Stomach (tissue), 4 donors: Measurements from ENCODE around the gene TMEM203.
A peak's percentile ranks its signal among the peaks of the same experiment; 100 is the strongest.

Experiments used
- POLR2A ChIP-seq, 4 donors: fragments of 450-650 bp; IDR thresholded peaks; one replicate each; pipeline ENCODE4 v1.6.1; 2016; ENCODE audit warnings: antibody characterized with exemption in 4 of 4, control low read depth in 2 of 4, mild to moderate bottlenecking in 1 of 4, moderate library complexity in 1 of 4
- POLR2AphosphoS5 ChIP-seq, 3 donors: sonication (generic); formaldehyde crosslinking; IDR thresholded peaks; one replicate each; pipeline ENCODE4 v1.6.1; 2016; ENCODE audit warnings: antibody characterized with exemption in 3 of 3

DNA sequence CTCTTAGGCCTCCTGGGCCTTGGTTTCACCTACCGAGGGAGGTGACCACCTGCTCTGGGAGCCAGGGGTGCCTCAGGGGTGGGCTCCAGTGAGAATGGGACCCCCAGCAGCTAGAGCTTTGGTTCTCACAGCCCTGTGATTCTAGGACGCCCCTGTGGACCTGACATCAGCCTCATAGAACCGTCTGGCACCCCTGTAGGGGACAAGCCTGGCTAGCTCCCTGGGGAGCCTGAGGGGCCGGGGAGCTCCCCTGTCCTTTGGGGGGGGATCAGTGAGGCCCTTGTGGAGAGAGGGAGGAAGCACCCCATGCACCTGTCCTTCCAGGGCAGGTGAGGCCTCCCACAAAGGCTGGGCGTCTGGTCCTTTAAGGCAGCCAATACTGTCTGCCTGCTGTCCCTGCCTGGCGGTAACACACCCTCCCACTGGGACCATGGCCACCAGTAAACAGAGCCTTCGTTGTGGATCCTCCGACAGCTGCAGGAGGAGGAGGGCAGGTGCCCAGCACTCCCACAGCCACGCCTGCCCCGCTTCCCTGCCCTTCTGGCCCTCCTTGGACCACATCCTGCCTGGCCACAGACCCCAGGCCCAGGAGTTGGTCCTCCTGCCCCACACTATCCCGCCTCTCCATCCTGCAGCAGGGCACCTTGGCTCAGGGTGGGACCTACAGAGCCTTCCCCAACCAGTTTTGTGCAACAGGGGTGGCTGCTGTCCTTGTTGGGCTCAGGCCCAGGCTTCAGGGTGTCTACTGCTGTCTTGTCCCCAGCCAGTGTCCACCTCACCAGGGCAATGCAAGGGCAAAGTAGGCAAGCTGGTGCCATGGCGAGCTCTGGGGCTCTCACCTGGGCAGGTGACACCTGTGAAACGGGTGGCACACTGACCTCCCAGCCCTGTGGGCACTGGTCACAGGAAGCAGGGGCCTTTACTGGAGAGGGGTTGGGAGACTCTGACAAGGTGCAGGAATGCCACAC is 32.6 kb upstream of the TMEM203 start:
- peak in 1 of 3 donors; percentile 6 for TF ChIP-seq POLR2AphosphoS5 (IDR thresholded peaks at IDR 0.05)
- no peak for TF ChIP-seq POLR2A (IDR thresholded peaks at IDR 0.05)
